Measurements from ENCODE around the gene MYOM1.

The MYOM1 gene

DNA sequence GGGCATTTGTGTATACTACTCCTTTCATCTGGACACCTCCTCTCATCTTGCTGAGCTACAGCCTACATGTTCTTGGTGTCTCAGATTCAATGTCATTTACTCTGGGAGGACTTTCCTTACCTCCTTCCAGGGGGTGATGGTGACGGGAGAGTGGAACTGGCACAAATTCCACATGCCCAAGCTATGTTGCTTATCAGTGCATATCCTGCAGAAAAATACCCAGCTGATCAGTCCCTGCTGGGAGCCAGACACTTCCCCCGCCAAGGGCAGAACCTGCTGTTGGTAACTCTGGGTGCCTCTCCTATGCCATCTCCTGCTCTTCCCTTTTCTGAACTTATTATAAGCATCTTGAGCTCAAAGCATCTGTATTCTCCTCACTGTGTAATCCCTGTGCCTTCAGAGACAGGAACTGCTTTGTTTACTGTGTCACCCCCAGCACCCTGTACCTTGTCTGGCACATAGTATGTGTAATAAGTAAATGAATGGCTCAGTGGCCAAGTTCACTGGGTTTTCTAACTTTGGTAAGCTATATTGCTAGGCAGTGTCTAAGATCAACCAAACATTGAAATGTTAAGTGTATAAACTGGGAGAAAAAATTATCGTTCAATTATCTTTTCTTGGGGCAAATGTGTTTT lies 119.2 kb downstream of the MYOM1 start:
- CTCF ChIA-PET, result no interaction called here
- POLR2A ChIA-PET, result no interaction called here

DNA sequence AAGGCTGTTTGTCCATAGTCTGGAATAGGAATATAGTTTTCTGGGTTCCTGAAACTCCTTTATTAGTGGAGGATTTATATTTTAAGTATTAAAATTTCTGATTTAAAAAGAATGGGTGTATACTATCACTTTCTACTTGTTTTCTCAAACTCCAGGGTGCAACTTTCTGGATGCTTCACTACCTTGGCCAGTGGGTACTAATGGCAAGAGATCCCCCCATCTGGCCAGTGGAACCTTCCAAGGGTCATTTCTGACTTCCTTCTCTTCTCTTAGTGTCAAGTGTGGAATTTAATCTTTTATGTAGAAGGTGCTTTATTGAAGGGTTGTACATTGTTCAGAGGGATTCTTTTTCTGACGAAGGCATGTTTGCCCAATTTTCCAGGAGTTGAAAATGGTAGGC lies 120.4 kb downstream of the MYOM1 start:
- CTCF ChIA-PET, result no interaction called here
- no peak for TF ChIP-seq HDGF (IDR thresholded peaks at IDR 0.05; ENCODE audit: borderline replicate concordance)
- TF ChIP-seq SUZ12 (IDR thresholded peaks at IDR 0.05), result no peak
- no peak for TF ChIP-seq ZNF384 (IDR thresholded peaks at IDR 0.05)
- TF ChIP-seq ARNT (IDR thresholded peaks at IDR 0.05), result no peak
- no peak for TF ChIP-seq FOXK2 (IDR thresholded peaks at IDR 0.05)
- TF ChIP-seq TARDBP (IDR thresholded peaks at IDR 0.05), result no peak
- no peak for TF ChIP-seq LEF1 (IDR thresholded peaks at IDR 0.05; ENCODE audit: borderline replicate concordance)
- no peak for TF ChIP-seq CTBP1 (IDR thresholded peaks at IDR 0.05; ENCODE audit: borderline replicate concordance)
- no peak for TF ChIP-seq ELF4 (IDR thresholded peaks at IDR 0.05)
- TF ChIP-seq FOXM1 (IDR thresholded peaks at IDR 0.05; ENCODE audit: borderline replicate concordance), result no peak
- TF ChIP-seq BHLHE40 (IDR thresholded peaks at IDR 0.05; ENCODE audit: borderline replicate concordance), result no peak
- no peak for TF ChIP-seq L3MBTL2 (conservative IDR thresholded peaks at IDR 0.05)
- DNase-seq (ENCODE audit: extremely low spot score), result no peak
- POLR2A ChIA-PET, result no interaction called here

More for the DNA sequence above, 119.2 kb downstream of the MYOM1 start:
- DNase-seq (ENCODE audit: extremely low spot score), result no peak
- TF ChIP-seq FOXA1 (IDR thresholded peaks at IDR 0.05) (no peak), SUZ12 (IDR thresholded peaks at IDR 0.05) (no peak), ELF4 (IDR thresholded peaks at IDR 0.05) (no peak), FOXK2 (IDR thresholded peaks at IDR 0.05) (no peak), BHLHE40 (IDR thresholded peaks at IDR 0.05; ENCODE audit: borderline replicate concordance) (no peak), NFRKB (IDR thresholded peaks at IDR 0.05) (no peak), TARDBP (IDR thresholded peaks at IDR 0.05) (no peak), ARNT (IDR thresholded peaks at IDR 0.05) (no peak)

DNA sequence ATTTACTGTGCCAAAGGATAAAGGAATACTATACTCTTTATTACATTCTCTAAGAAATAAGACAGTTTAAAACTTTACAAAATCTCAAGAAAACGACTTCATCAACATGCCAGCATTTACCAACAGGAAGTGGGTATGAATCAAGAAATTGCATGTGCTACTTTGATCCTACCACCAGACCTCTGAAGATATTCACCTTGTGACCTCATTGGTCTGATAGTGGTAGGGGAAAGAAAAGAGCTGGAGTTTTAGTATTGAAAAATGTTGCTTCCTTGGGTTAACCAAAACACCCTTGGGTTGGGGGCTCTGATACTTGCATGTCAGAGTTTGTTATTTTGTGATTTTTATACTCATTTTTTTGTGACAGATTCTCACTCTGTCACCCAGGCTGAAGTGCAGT lies 122.7 kb downstream of the MYOM1 start:
- TF ChIP-seq TARDBP (IDR thresholded peaks at IDR 0.05), result no peak
- TF ChIP-seq FOXK2 (IDR thresholded peaks at IDR 0.05), result no peak
- TF ChIP-seq FOXA1 (IDR thresholded peaks at IDR 0.05), result no peak
- TF ChIP-seq ELF4 (IDR thresholded peaks at IDR 0.05), result no peak
- TF ChIP-seq ZNF384 (IDR thresholded peaks at IDR 0.05), result no peak
- TF ChIP-seq SUZ12 (IDR thresholded peaks at IDR 0.05), result no peak
- no peak for TF ChIP-seq BHLHE40 (IDR thresholded peaks at IDR 0.05; ENCODE audit: borderline replicate concordance)
- no peak for TF ChIP-seq L3MBTL2 (conservative IDR thresholded peaks at IDR 0.05)
- no peak for TF ChIP-seq CTBP1 (IDR thresholded peaks at IDR 0.05; ENCODE audit: borderline replicate concordance)
- TF ChIP-seq SP1 (IDR thresholded peaks at IDR 0.05), result no peak
- no peak for TF ChIP-seq FOXM1 (IDR thresholded peaks at IDR 0.05; ENCODE audit: borderline replicate concordance)
- TF ChIP-seq HDGF (IDR thresholded peaks at IDR 0.05; ENCODE audit: borderline replicate concordance), result no peak
- TF ChIP-seq, protein P1, sequence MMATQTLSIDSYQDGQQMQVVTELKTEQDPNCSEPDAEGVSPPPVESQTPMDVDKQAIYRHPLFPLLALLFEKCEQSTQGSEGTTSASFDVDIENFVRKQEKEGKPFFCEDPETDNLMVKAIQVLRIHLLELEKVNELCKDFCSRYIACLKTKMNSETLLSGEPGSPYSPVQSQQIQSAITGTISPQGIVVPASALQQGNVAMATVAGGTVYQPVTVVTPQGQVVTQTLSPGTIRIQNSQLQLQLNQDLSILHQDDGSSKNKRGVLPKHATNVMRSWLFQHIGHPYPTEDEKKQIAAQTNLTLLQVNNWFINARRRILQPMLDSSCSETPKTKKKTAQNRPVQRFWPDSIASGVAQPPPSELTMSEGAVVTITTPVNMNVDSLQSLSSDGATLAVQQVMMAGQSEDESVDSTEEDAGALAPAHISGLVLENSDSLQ (IDR thresholded peaks at IDR 0.05), result no peak
- no peak for TF ChIP-seq NFRKB (IDR thresholded peaks at IDR 0.05)
- TF ChIP-seq ARNT (IDR thresholded peaks at IDR 0.05), result no peak

DNA sequence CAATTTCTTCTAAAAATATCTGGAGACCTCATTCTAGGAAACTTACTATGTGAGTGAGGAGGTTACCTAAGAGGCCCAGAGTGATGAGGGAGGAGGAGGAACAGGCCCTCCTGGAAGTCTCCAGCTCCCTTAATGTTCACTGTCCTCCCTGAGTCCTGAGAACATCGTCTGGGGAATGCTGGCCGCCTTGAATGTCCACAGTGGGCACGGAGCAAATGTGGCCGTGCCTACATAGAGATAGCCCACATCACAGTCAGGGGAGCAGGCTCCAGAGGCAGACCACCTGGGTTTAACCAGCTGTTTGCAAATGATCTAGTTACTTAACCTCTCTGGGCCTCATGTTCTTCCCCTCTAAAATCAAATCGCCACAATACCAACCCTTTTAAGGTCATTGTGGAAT lies 123.8 kb downstream of the MYOM1 start:
- ChIA-PET CTCF (no interaction called here), POLR2A (no interaction called here)
- no peak for DNase-seq (ENCODE audit: extremely low spot score)
- TF ChIP-seq L3MBTL2 (conservative IDR thresholded peaks at IDR 0.05) (no peak), FOXK2 (IDR thresholded peaks at IDR 0.05) (no peak), LEF1 (IDR thresholded peaks at IDR 0.05; ENCODE audit: borderline replicate concordance) (no peak), SUZ12 (IDR thresholded peaks at IDR 0.05) (no peak), NFRKB (IDR thresholded peaks at IDR 0.05) (no peak), SP1 (IDR thresholded peaks at IDR 0.05) (no peak), ZNF384 (IDR thresholded peaks at IDR 0.05) (no peak), FOXA1 (IDR thresholded peaks at IDR 0.05) (no peak), BHLHE40 (IDR thresholded peaks at IDR 0.05; ENCODE audit: borderline replicate concordance) (no peak), ARNT (IDR thresholded peaks at IDR 0.05) (no peak), HDGF (IDR thresholded peaks at IDR 0.05; ENCODE audit: borderline replicate concordance) (no peak), ELF4 (IDR thresholded peaks at IDR 0.05) (no peak), CTBP1 (IDR thresholded peaks at IDR 0.05; ENCODE audit: borderline replicate concordance) (no peak)
- TF ChIP-seq, protein P1 (IDR thresholded peaks at IDR 0.05), result no peak

More for the DNA sequence above, 122.7 kb downstream of the MYOM1 start:
- POLR2A ChIA-PET, result no interaction called here
- CTCF ChIA-PET, result no interaction called here
- DNase-seq (ENCODE audit: extremely low spot score), result no peak

DNA sequence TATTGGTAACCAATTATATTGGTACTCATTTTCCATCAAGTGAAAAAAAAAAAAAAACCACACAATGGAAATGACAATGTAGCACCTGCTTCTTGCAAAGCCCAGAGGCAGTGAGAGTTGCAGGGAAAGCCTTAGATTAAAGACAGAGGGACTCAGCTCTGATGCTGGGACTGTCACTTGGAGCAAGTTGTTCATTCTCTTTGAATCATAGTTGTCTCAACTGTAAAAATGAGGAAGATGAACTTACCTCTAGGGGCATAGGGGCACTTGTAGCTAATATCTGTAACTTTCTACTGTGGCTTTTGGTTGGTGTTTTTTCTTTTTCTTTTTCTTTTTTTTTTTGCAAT lies 125.5 kb downstream of the MYOM1 start:
- POLR2A ChIA-PET, result no interaction called here

More for the DNA sequence above, 125.5 kb downstream of the MYOM1 start:
- no peak for DNase-seq (ENCODE audit: extremely low spot score)
- CTCF ChIA-PET, result no interaction called here
- no peak for TF ChIP-seq TARDBP (IDR thresholded peaks at IDR 0.05)
- TF ChIP-seq FOXA1 (IDR thresholded peaks at IDR 0.05), result no peak
- no peak for TF ChIP-seq FOXM1 (IDR thresholded peaks at IDR 0.05; ENCODE audit: borderline replicate concordance)
- TF ChIP-seq NFRKB (IDR thresholded peaks at IDR 0.05), result no peak
- TF ChIP-seq SP1 (IDR thresholded peaks at IDR 0.05), result no peak
- TF ChIP-seq SUZ12 (IDR thresholded peaks at IDR 0.05), result no peak
- no peak for TF ChIP-seq L3MBTL2 (conservative IDR thresholded peaks at IDR 0.05)
- no peak for TF ChIP-seq LEF1 (IDR thresholded peaks at IDR 0.05; ENCODE audit: borderline replicate concordance)
- TF ChIP-seq, protein P1 (IDR thresholded peaks at IDR 0.05), result no peak
- TF ChIP-seq ZNF384 (IDR thresholded peaks at IDR 0.05), result no peak
- TF ChIP-seq ARNT (IDR thresholded peaks at IDR 0.05), result no peak
- no peak for TF ChIP-seq ELF4 (IDR thresholded peaks at IDR 0.05)
- TF ChIP-seq HDGF (IDR thresholded peaks at IDR 0.05; ENCODE audit: borderline replicate concordance), result no peak
